HG03460 (cell line): ENCODE measurements around the gene FTSJ1.
"Not testable (repeated sequence)": the region's sequence is repeated elsewhere in the genome, so short reads cannot be mapped to it uniquely, and the experiment has no call there.

Source experiments
- ATAC-seq: cut with Tn5 transposase; IDR thresholded peaks from one replicate; pipeline ENCODE4 v1.9.1; 2021; ENCODE audit not compliant: unreplicated experiment

The FTSJ1 gene

GRCh38 chrX:48493890-48494364 lies 17.9 kb downstream of the FTSJ1 start:
- no peak for ATAC-seq

GRCh38 chrX:48496660-48497059 lies 20.7 kb downstream of the FTSJ1 start:
- ATAC-seq, result no peak

DNA sequence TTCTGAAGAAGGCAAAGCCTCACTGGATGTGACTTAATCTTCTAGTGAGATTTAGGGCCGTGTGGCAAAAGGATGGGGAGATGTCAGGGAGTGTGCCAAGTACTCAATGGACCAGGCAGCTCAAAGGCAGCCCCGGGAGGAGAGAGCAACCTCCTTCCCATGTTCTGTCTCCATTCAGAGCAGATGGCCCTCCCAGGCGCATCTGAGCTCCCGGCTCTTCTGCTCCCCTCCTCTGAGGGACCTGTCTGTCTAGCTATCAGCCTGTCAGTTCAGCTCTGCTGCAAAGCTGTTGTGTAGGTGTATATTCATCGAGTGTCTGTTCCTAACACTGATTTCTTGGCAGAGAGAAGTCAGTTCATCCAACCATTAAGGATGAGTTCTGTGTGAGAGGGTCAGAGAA lies 21.9 kb downstream of the FTSJ1 start:
- no peak for ATAC-seq

DNA sequence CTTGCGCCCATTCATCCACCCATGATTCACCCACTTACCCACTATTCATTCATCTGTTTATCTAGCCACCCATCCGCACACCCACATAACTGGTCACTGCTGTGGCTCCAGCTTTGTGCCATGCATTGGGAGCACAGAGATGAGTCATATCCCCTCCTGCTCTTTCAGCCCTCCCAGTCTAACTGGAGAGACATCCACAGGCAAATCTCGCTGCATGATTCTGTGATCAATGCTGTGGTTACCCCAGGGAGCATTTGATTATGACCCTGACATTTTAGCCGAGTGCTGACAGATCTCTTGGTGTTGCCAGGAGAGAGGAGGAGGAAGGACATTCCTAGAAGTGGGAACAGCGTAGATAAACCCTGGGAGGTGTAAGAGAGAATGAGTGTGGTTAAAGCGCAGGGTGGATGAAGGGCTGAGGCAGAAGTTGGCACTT lies 22.4 kb downstream of the FTSJ1 start:
- no peak for ATAC-seq

GRCh38 chrX:48504261-48504660 lies 28.3 kb downstream of the FTSJ1 start:
- no peak for ATAC-seq

DNA sequence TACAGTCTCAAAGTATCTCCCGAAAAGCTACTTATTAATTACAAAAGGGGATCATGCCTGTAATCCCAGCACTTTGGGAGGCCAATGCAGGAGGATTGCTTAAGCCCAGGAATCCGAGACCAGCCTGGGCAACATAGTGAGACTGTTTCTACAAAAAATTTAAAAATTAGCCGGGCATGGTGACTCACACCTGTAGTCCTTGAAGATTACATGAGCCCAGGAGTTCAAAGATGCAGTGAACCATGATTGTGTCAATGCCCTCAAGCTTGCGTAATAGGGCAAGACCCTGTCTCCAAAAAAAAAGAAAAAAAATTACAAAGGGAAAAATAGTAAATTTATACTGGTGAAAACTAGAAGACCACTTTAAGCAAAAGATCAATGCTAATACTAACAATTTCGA lies 29.5 kb downstream of the FTSJ1 start:
- no peak for ATAC-seq

- ATAC-seq, result no peak
Observed at GRCh38 chrX:48507246-48507645, 31.2 kb downstream of the FTSJ1 start.

GRCh38 chrX:48508400-48509244 lies 32.6 kb downstream of the FTSJ1 start, which contains the start of gene PORCN:
TSS of gene PORCN (plus strand) at chrX:48508992. CDS start at chrX:48509821, 829 bp downstream.
- peak; percentile 88 for ATAC-seq

DNA sequence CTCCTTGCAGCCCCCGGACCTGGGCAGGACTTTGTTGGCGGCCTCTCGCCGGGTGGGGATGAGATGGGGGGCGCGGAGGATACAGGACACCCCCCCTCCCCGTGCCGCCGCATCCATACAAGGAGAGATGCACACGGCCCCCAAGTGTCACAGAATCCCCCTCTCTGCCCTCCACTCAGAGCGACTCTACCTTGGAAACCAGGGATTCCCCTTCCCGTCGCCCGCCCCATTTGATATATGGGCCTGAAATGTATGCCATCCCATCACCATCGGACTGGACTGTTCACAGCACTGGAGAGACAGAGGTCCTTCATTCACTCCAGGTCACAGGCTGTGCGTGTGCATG lies 33.2 kb downstream of the FTSJ1 start:
- ATAC-seq, result no peak

GRCh38 chrX:48509619-48510018 lies 33.6 kb downstream of the FTSJ1 start:
- no peak for ATAC-seq

GRCh38 chrX:48511560-48511959 lies 35.6 kb downstream of the FTSJ1 start:
- no peak for ATAC-seq

GRCh38 chrX:48512371-48512935 lies 36.5 kb downstream of the FTSJ1 start:
- no peak for ATAC-seq

DNA sequence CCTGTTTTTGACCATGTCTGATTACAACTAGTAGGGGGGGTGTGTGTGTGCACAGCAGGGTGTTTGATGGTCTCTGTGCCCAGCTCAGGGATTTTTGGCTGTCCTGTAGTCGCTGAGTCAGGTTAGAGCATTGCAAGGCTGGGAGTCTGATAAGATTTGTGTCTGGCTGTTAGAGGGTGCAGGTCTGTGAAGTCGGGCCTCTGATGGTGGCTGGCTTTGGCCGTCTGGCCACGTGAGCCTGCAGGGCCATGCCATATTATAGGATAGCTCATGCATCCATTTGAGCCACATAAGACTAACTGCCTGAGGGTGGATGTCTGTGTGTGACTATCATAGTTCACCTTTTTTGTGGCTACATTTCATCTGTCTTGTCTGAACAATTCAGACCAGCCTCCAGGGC lies 37.7 kb downstream of the FTSJ1 start:
- no peak for ATAC-seq

DNA sequence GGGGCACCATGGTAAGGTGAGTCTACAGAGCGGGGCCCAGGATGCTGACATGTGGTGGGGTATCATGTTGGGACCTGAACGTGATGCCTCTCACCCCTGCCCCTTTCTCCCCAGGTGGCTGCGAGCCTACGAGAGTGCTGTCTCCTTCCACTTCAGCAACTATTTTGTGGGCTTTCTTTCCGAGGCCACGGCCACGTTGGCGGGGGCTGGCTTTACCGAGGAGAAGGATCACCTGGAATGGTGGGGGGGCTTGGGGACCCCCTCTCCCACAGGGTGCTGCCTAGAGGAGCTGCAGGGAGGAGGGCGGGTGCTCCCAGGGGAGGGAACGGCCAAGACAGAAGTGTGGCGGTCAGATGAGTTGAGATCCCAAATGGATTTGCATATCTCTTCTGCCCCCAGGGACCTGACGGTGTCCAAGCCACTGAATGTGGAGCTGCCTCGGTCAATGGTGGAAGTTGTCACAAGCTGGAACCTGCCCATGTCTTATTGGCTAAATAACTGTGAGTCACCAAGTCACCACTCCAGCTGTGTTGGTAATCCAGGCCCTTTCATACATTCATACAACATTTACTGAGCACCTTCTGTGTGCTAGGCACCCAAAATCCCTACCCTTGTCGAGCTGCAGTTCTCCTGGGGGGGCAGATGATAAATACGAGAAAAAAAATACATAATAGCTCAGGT lies 38.3 kb downstream of the FTSJ1 start:
- no peak for ATAC-seq

DNA sequence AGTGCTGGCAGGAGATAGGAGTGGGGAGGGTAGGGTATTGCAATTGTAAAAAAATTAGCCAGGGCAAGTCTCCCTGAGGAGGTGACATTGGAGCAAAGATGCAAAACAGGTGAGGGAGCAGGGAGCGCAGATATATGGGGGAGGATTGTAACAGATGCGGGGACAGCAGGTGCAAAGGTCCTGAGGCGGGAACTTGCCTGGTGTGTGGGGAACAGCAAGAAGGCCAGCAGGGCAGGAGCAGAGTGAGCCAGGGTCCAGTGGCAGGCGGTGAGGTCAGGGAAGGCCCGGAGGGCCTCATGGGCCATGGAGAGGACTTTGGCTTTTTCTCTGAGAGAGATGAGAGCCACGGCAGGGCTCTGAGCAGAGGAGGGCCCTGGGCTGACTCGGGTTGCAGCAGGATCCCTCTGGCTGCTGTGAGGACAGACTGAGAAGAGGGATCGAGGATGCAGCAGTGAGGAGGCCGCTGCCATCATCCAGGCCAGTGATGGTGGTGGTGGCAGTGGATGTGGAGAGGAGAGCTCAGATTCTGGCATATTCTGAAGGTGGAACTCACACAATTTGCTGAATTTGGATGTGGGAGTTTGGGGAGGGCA lies 39.0 kb downstream of the FTSJ1 start:
- no peak for ATAC-seq

DNA sequence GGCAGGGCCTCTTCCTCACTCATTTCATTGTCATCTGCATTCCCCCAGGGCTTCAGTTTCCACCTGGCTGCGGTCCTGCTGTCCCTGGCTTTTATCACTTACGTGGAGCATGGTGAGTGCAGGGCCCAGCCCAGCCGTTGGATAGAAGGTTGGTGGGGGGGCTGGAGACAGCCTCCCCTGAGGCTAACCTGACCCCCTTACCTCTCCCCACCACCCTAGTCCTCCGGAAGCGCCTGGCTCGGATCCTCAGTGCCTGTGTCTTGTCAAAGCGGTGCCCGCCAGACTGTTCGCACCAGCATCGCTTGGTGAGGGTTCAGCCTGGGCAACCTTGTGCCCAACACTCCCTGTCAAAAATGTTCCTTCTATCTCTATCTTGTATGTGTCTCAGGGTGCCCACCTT lies 39.8 kb downstream of the FTSJ1 start:
- no peak for ATAC-seq

GRCh38 chrX:48516285-48516684 lies 40.3 kb downstream of the FTSJ1 start:
- ATAC-seq, result no peak

GRCh38 chrX:48516987-48517386 lies 41.0 kb downstream of the FTSJ1 start:
- no peak for ATAC-seq

- ATAC-seq, result not testable (repeated sequence)
Observed at GRCh38 chrX:48519481-48519880, 43.5 kb downstream of the FTSJ1 start.

GRCh38 chrX:48520455-48520854 lies 44.5 kb downstream of the FTSJ1 start:
- no peak for ATAC-seq

DNA sequence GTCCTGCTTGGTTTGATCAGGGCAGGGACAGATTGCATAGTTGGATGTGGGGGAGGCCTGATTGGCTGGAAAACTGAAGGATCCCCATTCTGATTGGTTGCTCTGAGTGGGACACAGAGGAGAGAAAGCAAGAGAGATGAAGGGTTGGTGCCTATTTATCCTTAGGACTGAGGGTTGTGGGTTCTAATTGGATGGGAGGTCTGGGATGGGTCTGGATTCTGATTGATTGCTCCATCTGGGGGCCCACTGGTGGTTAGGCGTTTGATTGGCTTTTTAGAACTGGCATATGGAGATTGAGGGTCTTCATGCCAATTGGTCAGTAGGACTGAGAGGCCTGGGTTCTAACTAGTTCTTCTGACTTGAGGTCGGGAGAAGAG lies 45.0 kb downstream of the FTSJ1 start:
- ATAC-seq, result no peak
